Neural cell (in vitro differentiated cells): ENCODE data around the gene ENDOV.

Source experiments
- RAD21 ChIP-seq: fragments of 450-650 bp; conservative IDR thresholded peaks from 2 replicates; pipeline ENCODE4 v1.6.1; 2014; ENCODE audit warnings: antibody characterized with exemption, mild to moderate bottlenecking, moderate library complexity
- TF ChIP-seq, protein P1 (sequence below): fragments of 450-650 bp; IDR thresholded peaks from 2 replicates; pipeline ENCODE4 v1.5.1; 2014; ENCODE audit warnings: antibody characterized with exemption, mild to moderate bottlenecking, moderate library complexity; ENCODE audit not compliant: poor library complexity, severe bottlenecking

DNA sequence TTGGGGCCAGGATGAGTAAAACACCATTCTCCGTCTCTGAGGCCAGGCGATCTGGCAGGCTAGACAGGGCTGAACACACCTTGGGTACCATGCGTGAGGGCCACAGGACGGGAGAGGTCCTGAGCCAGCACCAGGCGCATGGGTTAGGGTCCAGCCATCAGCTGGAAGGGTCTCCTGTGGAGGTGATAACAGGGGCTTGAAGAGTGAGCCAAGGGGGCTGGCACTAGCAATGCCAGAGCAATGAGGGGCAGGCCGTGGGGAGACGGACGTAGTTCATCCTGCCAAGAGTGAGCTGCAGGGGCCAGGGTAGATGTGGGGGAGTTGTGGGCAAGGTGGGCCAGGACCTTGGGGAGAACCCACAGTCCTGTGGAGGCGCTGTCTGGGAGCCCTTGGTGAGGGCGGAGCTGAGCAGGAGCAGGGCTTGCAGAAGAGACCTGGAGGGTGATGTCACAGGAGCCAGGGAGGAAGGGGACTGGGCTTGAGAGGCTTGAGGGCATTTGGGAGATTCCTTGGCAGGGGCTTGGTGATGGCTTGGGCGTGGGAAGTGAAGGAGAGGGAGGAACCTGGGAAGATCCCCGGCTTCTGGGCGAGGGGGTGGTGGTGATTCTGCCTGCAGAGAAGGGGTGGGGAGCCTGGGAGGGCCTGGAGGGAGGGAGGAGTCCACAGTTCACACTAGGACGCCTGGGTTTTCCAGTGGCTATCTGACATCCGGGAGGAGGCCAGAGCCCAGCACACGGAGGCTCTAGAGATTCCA is 67.8 kb downstream of the ENDOV start:
- TF ChIP-seq, protein P1, sequence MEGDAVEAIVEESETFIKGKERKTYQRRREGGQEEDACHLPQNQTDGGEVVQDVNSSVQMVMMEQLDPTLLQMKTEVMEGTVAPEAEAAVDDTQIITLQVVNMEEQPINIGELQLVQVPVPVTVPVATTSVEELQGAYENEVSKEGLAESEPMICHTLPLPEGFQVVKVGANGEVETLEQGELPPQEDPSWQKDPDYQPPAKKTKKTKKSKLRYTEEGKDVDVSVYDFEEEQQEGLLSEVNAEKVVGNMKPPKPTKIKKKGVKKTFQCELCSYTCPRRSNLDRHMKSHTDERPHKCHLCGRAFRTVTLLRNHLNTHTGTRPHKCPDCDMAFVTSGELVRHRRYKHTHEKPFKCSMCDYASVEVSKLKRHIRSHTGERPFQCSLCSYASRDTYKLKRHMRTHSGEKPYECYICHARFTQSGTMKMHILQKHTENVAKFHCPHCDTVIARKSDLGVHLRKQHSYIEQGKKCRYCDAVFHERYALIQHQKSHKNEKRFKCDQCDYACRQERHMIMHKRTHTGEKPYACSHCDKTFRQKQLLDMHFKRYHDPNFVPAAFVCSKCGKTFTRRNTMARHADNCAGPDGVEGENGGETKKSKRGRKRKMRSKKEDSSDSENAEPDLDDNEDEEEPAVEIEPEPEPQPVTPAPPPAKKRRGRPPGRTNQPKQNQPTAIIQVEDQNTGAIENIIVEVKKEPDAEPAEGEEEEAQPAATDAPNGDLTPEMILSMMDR, result no peak
- TF ChIP-seq RAD21, result no peak
